HG03439 (cell line): ENCODE measurements around the gene UBR3.
"Not testable (repeated sequence)": the region's sequence is repeated elsewhere in the genome, so short reads cannot be mapped to it uniquely, and the experiment has no call there.

Experiments used
- ATAC-seq: cut with Tn5 transposase; IDR thresholded peaks from one replicate; pipeline ENCODE4 v1.9.1; 2021; ENCODE audit warnings: mild to moderate bottlenecking, moderate library complexity; ENCODE audit not compliant: unreplicated experiment

UBR3 gene

DNA sequence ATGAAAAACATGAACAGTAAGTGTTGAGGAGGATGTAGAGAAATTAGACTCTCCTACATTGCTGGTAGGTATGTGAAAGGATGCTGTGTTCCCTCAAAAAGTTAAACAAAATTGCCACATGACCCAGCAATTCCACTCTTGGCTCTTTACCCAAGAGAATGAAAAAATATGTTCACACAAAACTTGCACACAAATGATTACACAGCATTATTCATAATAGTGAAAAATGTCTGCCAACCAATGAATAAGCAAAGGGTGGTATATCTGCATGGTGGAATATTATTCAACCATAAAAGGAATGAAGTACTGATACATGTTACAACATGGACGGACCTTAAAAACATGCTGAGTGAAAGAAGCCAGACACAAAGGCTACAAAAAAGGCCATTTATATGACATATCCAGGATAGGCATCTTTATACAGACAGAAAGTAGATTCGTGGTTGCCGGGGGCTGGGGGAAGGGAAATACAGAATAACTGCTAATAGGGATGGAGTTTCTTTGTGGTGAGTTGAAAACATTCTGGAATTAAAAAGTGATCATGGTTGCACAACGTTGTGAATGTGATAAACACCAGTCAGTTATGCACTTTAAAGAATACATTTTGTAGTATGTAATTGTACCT lies 265.3 kb downstream of the UBR3 start:
- no peak for ATAC-seq

DNA sequence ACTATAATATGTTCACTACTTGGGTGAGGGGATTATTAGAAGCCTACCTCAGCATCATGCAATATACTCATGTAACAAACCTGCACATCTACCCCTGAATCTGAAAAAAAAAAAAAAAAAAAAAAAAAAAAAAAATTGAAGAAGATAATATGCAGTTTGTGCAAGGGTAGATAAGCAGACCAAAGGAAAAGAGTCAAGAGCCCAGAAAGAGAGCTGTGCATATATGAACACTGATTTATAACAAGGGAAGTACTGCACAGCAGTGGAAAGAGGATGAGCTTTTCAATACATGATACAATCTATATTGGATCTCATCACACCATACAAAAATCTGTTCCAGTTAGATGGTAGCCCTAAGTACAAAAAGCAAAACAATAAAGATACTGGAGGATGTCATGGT lies 268.1 kb downstream of the UBR3 start:
- ATAC-seq: no peak

DNA sequence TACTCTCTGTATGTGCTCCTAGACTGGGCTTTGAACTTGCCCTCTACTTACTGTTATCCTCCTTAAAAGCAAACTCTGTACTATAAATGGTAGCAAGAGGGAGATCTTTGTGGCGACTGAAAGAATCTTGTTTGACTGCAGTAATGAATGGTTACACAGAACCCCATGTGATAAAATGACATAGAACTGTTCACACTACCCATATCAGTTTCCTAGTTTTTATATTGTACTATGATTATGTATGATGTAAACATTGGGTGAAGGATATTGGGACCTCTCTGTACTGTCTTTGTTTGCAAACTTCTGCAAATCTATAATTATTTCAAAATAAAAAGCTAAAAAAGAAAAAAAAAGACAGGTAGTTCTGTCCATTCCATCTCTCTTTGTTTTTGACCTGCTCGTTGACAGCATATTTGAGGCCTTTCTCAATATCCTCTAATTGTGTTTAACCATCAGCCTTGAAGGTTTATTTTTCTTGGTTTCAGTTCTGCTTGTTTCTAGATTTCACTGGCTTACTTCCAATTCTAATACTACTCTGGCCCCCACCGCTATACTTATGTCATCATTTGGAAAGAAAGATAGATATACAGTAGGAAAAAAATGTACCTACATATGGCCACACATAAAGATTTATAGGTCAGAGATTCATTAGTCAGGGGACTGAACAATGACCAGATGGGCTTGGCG lies 271.5 kb downstream of the UBR3 start:
- ATAC-seq: no peak

DNA sequence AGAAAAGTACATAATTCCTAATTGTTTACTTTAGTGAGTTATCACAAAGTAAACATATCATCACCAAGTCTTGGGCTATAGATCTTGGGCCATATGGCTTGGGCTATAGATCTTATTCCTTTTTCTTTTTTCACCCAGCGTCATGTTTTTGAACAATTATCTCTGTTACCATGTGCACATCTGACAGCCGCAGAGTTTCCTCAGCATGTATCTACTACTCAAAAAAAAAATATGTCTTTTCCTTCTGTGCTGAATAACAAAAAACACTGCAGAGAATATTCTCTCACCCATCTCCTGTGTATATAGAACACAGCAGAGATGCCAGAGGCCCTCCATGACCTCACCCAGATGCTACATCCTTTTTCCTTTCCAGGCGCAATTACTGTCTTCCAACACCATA lies 274.5 kb downstream of the UBR3 start:
- ATAC-seq: no peak

DNA sequence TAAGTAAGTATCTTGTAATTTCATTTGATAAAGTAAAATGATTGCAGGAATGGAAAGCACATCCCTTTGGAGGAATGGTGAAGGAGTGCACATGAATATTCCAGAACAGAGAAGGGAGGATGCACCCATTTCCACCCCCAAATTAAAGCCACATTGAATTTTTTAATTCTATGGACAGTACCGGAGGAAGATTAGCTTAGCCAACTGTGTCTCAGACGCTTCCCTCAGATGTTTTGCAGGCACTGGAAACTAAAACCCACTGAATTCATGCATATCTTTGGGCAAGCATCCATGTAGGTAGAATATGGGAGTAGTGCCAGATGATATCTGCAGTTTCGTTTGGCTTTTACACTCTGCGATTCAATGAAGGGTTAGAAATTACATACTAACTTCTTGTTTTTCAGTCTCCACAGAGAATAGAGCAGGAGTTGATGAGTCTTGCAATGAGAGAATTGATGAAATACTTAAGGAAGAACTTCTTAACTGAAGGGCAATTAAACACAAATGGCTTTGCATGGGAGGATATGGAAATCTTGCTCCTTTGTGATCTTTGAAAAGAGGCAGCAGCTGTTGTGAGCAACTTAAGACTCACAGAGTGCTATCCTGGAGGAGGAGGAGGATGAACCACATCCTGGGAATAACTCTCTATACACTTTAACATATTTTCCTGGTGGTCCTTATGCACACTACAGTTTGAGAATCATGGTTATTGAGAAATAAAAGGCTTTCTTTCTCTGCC lies 279.0 kb downstream of the UBR3 start:
- no peak for ATAC-seq

DNA sequence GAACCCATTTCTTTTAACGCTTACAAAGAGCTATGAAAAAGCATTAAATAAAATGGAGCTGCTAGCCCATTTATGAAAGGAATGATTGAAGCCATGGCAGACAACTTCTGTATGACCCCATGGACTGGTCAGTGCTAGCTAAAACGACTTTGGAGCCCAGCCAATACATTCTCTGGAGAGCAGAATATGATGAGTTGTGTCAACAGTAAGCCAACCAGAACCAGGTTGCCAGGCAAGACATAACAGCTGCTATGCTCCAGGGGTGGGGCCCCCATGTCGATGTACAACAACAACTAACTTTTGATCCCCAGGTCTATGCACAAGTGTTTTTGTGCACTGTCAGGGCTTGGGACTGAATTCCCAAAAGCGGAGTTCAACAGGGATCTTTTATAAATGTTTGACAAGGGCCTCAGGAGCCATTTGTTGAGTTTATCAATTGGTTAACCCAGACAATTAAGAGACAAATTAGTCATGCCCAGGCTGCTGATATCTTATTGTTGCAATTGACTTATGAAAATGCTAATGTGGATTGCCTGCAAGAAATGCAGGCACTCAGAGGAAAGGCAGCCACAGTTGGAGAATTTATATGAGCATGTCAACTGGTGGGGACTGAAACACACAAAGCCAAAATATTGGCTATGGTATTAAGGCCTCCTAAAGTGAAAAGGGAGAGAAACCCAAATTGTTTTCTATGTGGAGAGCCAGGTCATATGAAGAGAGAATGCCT lies 286.1 kb downstream of the UBR3 start:
- no peak for ATAC-seq

DNA sequence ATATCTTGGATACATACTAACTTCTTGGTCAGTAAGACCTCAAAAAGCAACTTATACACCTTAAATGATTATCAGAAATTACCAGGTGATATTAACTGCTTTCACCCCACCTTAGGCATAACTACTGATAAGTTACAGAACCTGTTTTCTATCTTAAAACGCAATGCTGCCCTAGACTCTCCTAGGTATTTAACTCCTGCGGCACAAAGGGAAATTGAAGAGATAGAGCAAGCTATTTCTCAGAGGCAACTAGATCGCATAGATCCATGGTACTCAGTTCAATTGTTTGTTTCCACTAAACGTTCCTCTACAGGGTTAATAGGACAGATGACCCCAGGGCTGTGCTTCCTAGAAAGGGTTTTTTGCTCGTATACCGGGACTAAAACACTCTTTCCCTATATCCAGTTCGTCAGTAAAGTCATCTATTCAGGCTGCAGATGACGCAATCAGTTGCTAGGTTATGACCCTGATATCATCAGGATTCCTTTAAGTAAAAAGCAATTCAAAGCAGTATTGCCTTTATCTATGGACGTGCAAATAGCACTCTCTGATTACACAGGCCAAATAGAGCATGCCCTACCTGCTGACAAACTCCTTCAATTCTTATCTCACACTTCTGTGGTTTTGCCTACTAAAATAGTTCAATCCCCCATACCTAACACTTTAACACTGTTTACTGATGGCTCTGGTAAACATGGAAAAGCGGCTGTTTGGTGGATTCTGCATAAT lies 288.4 kb downstream of the UBR3 start:
- ATAC-seq: no peak

DNA sequence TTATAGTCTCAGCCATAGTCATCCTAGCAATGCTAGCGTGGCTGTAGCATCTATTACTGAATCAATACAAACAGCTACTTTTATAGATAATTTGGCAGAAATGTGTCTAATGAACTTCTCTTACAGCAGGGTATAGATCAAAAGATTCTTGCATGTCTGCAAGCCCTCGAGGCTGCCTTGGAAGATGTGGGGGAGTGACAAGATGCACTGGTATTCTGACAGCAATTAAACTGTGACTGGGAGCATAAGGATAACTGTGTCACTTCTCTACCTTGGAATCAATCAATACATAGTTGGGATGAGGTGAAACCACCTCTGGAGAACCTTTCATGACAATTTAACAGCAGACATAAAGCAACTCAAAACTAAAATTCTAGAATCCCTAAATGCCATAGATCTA lies 291.4 kb downstream of the UBR3 start:
- ATAC-seq: no peak

DNA sequence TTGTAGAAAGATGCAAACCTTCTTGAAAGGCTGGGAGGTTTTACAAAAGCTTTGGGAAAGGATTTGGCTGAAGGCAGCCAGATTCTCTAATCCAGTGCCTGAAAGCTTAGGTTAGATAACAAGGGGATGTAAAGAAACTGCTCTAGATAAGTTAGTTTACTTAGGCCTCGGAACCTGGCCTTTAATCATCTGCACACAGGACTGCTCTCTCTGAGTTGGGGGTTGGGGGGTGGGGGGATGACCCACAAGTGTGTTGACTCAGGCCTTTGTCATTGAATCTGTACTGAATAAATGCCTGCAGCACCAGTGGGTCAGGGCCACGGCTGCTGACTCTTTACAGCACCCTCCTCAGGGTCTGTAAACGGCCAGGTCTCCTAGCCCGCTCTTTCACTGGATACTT lies 292.1 kb downstream of the UBR3 start:
- not testable (repeated sequence) for ATAC-seq

DNA sequence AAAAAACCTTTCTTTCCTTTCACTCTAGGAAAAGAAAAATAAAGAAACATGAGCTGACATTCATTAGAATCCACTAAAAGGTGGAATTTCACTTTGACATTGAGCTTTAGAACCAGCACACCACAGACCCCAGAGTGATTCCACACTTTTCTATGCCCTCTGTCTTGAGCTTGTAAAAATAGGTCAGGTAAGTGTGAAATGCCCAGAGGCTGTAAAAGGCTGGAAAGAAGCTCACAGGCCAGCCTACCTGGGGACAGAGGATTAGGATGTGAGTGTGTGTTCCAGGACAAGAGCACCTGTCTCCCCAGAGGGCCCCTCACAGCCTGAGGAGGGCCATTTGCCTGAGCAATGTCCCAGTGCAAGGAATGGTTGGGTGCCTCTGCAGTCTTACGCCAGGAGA lies 294.4 kb downstream of the UBR3 start:
- ATAC-seq: no peak

DNA sequence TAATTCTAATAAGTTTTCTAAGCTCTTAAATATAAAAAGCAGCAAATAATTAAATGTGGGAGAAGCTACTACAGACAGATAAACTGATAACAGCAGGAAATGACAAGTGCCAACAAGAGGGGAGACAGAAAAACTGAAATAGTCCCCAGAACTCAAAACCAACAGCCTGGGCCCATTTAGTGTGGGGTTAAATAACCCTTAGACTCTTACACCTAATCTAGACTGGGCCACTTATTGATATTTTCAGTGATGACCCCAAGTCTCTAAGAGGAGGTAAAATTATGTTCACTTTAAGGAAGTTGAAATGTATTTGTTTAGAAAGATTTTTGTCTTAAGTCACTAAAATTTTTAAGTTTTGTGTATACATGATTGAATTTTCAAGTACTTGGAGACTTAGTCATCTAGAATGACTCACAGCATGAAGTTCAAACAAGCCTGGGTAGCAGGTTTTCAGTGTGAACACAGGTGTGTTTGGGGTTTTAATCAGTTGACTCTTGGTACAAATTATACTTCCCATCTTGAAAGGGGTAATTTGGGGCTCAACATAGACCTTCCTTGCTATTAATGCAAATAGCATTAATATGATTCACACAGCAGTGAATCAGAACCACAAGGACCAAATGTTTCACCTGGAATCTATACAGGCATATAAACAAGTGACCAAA lies 295.8 kb downstream of the UBR3 start:
- no peak for ATAC-seq

DNA sequence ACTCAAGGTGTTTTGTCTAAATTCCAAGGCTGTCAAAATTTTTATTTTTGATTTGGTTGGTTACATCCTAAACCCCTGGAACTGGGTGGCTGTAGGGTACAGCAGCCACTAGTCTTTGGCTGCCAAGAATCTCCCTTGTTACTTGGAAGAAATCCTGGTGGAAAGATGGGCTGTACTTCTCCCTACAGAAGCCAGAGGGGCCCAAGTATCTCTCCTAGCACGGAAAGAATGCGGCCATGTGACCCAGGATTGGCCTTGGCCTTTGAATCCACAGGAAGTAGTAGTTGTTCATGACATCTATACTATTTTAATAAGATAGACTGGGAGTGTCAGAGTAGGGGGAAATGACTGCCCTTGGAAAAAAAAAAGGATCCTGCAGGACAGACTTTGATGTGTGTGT lies 296.3 kb downstream of the UBR3 start:
- no peak for ATAC-seq

DNA sequence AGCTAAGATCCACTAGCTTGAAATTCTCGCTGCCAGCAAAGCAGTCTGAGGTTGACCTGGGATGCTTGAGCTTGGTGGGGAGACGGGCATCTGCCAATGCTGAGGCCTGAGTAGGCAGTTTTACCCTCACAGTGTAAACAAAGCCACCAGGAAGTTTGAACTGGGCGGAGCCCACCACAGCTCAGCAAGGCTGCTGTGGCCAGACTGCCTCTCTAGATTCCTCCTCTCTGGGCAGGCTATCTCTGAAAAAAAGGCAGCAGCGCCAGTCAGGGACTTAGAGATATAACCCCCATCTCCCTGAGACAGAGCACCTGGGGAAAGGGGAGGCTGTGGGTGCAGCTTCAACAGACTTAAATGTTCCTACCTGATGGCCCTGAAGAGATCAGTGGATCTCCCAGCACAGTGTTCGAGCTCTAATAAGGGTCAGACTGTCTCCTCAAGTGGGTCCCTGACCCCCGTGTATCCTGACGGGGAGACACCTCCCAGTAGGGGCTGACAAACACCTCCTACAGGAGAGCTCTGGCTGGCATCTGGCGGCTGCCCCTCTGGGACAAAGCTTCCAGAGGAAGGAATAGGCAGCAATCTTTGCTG lies 299.0 kb downstream of the UBR3 start:
- not testable (repeated sequence) for ATAC-seq
